ENCODE data around the gene NR2E3. TPM values are rescaled to one million over a fixed set of nuclear protein-coding genes. Genes with fewer than 3 reads are reported as not detected.

Gene NR2E3
- total RNA-seq (2016; rRNA removed; fragmentation: Illumina TruSeq; extraction: Trizol), result not detected in 2 replicates
- not detected in 2 replicates for total RNA-seq (2016; cell fraction: cytosol; rRNA removed; fragmentation: Illumina TruSeq; extraction: Trizol; ENCODE audit: low read depth)
- not detected in 2 replicates for total RNA-seq (2016; cell fraction: insoluble cytoplasmic fraction; rRNA removed; fragmentation: Illumina TruSeq; extraction: Trizol)
- not detected in 2 replicates for total RNA-seq (2016; cell fraction: membrane; rRNA removed; fragmentation: Illumina TruSeq; extraction: Trizol)
- total RNA-seq (2016; cell fraction: nucleus; rRNA removed; fragmentation: Illumina TruSeq; extraction: Trizol), result not detected in 2 replicates
- polyA plus RNA-seq (2011; rRNA removed), result not detected in 2 replicates
- polyA plus RNA-seq (2011; cell fraction: cytosol; rRNA removed), result not detected in 2 replicates
- not detected in 2 replicates for polyA plus RNA-seq (2011; cell fraction: nucleus; rRNA removed)
- not detected in 2 replicates for polyA plus RNA-seq (2012)
- polyA plus RNA-seq (2016; cell fraction: cytosol; fragmentation: Illumina TruSeq; extraction: Trizol; ENCODE audit: low read depth), result not detected in 2 replicates
- polyA plus RNA-seq (2016; cell fraction: insoluble cytoplasmic fraction; fragmentation: Illumina TruSeq; extraction: Trizol; ENCODE audit: low read depth), result not detected in 2 replicates
- polyA plus RNA-seq (2016; cell fraction: membrane; fragmentation: Illumina TruSeq; extraction: Trizol; ENCODE audit: low read depth), result not detected in 2 replicates
- not detected in 2 replicates for polyA plus RNA-seq (2016; cell fraction: nucleus; fragmentation: Illumina TruSeq; extraction: Trizol; ENCODE audit: insufficient read depth, low read depth)
- 0.35 TPM in 1 of 2 replicates, not detected in the other for polyA minus RNA-seq (2011; rRNA and poly(A)+ RNA removed; ENCODE audit: low replicate concordance)
- polyA minus RNA-seq (2011; cell fraction: cytosol; rRNA and poly(A)+ RNA removed), result not detected in 2 replicates
- polyA minus RNA-seq (2011; cell fraction: nucleus; rRNA and poly(A)+ RNA removed), result not detected in 2 replicates
- Bru-seq, nascent RNA, result not detected
- BruChase-seq, experiment 1, labeled RNA remaining after a 6-hour chase, result percentile 3 among the genes with signal in this experiment
- BruChase-seq, experiment 2, labeled RNA remaining after a 2-hour chase, result percentile 6 among the genes with signal in this experiment
- long read RNA-seq, experiment 1, result 0 reads
- long read RNA-seq, experiment 2, result 0 reads

DNA sequence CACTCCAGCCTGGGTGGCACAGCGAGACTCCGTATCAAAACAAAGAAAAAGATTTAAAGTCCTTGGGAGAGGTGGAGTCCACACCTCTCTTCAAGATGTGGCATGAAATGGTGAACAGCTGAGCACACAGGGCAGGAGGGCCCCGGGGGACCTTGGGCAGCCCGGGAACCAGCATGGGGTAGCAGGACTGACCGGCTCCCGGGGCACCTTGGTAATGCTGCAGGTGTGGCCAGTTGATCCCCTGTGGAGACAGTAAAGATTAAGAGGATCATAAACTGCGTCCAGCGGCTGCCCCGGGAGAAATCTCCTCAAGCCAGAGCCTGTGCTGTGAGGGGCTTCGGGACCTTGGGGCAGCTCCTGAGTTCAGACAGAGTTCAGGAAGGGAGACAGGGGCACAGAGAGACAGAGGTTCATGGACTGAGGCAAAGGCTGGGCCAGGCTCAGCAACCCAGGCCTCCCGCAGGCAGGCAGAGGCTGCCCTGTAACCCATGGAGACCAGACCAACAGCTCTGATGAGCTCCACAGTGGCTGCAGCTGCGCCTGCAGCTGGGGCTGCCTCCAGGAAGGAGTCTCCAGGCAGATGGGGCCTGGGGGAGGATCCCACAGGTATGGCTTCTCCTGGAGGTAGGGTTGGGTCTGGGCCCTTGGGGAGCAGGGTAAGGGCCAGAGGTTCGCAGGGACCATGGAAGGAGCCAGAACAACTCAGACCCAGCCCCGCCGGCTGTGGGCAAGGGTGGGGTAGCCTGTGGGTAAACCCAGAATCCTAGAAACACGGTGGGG is at the start of gene NR2E3:
NR2E3 (plus strand) TSS at position 299 of the 780 bp plus-strand sequence; CDS start at position 489, 190 bp downstream.
- CTCF ChIA-PET (ENCODE audit: low intra/inter-chr PET ratio, low total read pairs), result no interaction called here
- BruUV-seq (replicated peaks), result no TSS peak
- no peak for FAIRE-seq
- TF ChIP-seq ZNF30 (CRISPR knock-in tag; IDR thresholded peaks at IDR 0.05) (no peak), ZNF138 (CRISPR knock-in tag; IDR thresholded peaks at IDR 0.05; ENCODE audit: low read depth) (no peak), GPN1 (CRISPR knock-in tag; IDR thresholded peaks at IDR 0.05; ENCODE audit: borderline replicate concordance) (no peak), SMARCE1 (IDR thresholded peaks at IDR 0.05; ENCODE audit: borderline replicate concordance) (no peak), TBP (CRISPR knock-in tag; IDR thresholded peaks at IDR 0.05) (no peak), ZNF546 (CRISPR knock-in tag; conservative IDR thresholded peaks at IDR 0.05) (no peak), ZNF570 (CRISPR knock-in tag; IDR thresholded peaks at IDR 0.05; ENCODE audit: borderline replicate concordance) (no peak), MED8 (CRISPR knock-in tag; IDR thresholded peaks at IDR 0.05; ENCODE audit: insufficient replicate concordance) (no peak), GFI1 (CRISPR knock-in tag; IDR thresholded peaks at IDR 0.05; ENCODE audit: borderline replicate concordance) (no peak), SMYD3 (CRISPR knock-in tag; IDR thresholded peaks at IDR 0.05) (no peak), ZNF333 (CRISPR knock-in tag; IDR thresholded peaks at IDR 0.05; ENCODE audit: borderline replicate concordance) (no peak), TARDBP (CRISPR knock-in tag; IDR thresholded peaks at IDR 0.05) (no peak), IKZF1 (IDR thresholded peaks at IDR 0.05) (no peak), KAT2B (IDR thresholded peaks at IDR 0.05; ENCODE audit: borderline replicate concordance, low read depth, low read length) (no peak)
- TF ChIP-seq, protein P1, sequence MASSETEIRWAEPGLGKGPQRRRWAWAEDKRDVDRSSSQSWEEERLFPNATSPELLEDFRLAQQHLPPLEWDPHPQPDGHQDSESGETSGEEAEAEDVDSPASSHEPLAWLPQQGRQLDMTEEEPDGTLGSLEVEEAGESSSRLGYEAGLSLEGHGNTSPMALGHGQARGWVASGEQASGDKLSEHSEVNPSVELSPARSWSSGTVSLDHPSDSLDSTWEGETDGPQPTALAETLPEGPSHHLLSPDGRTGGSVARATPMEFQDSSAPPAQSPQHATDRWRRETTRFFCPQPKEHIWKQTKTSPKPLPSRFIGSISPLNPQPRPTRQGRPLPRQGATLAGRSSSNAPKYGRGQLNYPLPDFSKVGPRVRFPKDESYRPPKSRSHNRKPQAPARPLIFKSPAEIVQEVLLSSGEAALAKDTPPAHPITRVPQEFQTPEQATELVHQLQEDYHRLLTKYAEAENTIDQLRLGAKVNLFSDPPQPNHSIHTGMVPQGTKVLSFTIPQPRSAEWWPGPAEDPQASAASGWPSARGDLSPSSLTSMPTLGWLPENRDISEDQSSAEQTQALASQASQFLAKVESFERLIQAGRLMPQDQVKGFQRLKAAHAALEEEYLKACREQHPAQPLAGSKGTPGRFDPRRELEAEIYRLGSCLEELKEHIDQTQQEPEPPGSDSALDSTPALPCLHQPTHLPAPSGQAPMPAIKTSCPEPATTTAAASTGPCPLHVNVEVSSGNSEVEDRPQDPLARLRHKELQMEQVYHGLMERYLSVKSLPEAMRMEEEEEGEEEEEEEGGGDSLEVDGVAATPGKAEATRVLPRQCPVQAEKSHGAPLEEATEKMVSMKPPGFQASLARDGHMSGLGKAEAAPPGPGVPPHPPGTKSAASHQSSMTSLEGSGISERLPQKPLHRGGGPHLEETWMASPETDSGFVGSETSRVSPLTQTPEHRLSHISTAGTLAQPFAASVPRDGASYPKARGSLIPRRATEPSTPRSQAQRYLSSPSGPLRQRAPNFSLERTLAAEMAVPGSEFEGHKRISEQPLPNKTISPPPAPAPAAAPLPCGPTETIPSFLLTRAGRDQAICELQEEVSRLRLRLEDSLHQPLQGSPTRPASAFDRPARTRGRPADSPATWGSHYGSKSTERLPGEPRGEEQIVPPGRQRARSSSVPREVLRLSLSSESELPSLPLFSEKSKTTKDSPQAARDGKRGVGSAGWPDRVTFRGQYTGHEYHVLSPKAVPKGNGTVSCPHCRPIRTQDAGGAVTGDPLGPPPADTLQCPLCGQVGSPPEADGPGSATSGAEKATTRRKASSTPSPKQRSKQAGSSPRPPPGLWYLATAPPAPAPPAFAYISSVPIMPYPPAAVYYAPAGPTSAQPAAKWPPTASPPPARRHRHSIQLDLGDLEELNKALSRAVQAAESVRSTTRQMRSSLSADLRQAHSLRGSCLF (CRISPR knock-in tag; IDR thresholded peaks at IDR 0.05; ENCODE audit: borderline replicate concordance), result no peak

More for the DNA sequence above, at the start of gene NR2E3:
- H3K9me3 ChIP-seq (ENCODE audit: low read length), result no peaks in the 10 kb centered on the region
- DNase-seq (ENCODE audit: low spot score) (no peak), ATAC-seq (no peak; the same call in 2 of the 3 replicates)
- in situ Hi-C loops (cut with HindIII; ENCODE audit: extremely low pct_ligation_motif_present, low pct_unique_long_range_greater_than_20kb), result no loop called here
- no peak within 1 kb of the TSS for H3K4me3 ChIP-seq (replicated peaks in 1 of 3; ENCODE audit: insufficient read depth in 1 of 3, low read depth in 2 of 3, low read length in 3 of 3)
- H3K27ac ChIP-seq (ENCODE audit: extremely low read length, insufficient read depth, low read length), result no peak within 1 kb of the TSS
- no peak within 1 kb of the TSS for H3K4me2 ChIP-seq (ENCODE audit: low read depth, low read length)
- H3K27me3 ChIP-seq (ENCODE audit: control insufficient read depth in 1 of 2, insufficient read depth in 2 of 2, low read length in 2 of 2), result peaks cover 18 to 42% of the 10 kb centered on the region in 2 experiments; a peak in 4 of 5 replicates
- H2AFZ ChIP-seq (ENCODE audit: low read length), result no peak within 1 kb of the TSS
- POLR2A ChIA-PET, result no interaction called here
- no peaks in the 10 kb centered on the region for H3K79me2 ChIP-seq (ENCODE audit: insufficient read depth, low read length)
- H4K20me1 ChIP-seq (ENCODE audit: insufficient read depth, low read length), result no peaks in the 10 kb centered on the region
- WGBS (ENCODE audit: low lambda C conversion rate), result 38% methylated on average over 11 of the region's 16 CpGs
- intact Hi-C loops (cut with micrococcal nuclease; ENCODE audit: unreplicated experiment), result no loop called here
- no peaks in the 10 kb centered on the region for H3K4me1 ChIP-seq (ENCODE audit: insufficient read depth, low read length)
- H3K36me3 ChIP-seq (replicated peaks in 1 of 2; ENCODE audit: control insufficient read depth in 1 of 2, insufficient read depth in 2 of 2, low read length in 2 of 2), result no peaks in the 10 kb centered on the region
- no peak within 1 kb of the TSS for H3K9ac ChIP-seq (ENCODE audit: insufficient read depth, low read depth, low read length)

Data from HepG2 (cell line).